Left kidney (tissue), 8 donors: Measurements from ENCODE around the gene OR8K1. TPM values are rescaled to one million over a fixed set of nuclear protein-coding genes. Genes with fewer than 3 reads are reported as not detected.

Source experiments
- DNase-seq: peaks from one replicate; pipeline ENCODE4 v3.0.0-alpha.2; 2013
- long read RNA-seq, 8 donors: transcript quantifications; one replicate each; lab custom pipeline, GENCODE V29; 2026
- polyA plus RNA-seq: library from polyadenylated mRNA; unstranded; fragments of 120-200 nt; gene quantifications from one replicate; pipeline ENCODE4 v1.2.1, GENCODE V29; 2013; ENCODE audit not compliant: insufficient read length

OR8K1 gene
- not detected for polyA plus RNA-seq
- long read RNA-seq, donor 1, result 0 reads
- long read RNA-seq, donor 2, result 0 reads
- long read RNA-seq, donor 3, result 0 reads
- long read RNA-seq, donor 4, result 0 reads
- long read RNA-seq, donor 5, result 0 reads
- long read RNA-seq, donor 6, result 0 reads
- long read RNA-seq, donor 7, result 0 reads
- long read RNA-seq, donor 8, result 0 reads

- DNase-seq, result no peak
Measured at GRCh38 chr11:56345739-56346138, at the start of gene OR8K1. Gene OR8K1, plus strand, starts transcription at chr11:56346039. Its CDS starts 0 bp downstream, at chr11:56346039.

- DNase-seq, result no peak
Measured at GRCh38 chr11:56296898-56297297, 48.9 kb upstream of the OR8K1 start.

- no peak for DNase-seq
Measured at GRCh38 chr11:56307836-56308235, 38.0 kb upstream of the OR8K1 start.

- DNase-seq, result no peak
Measured at GRCh38 chr11:56314844-56315243, 31.0 kb upstream of the OR8K1 start, which contains the start of gene OR8K3. Gene OR8K3, plus strand, starts transcription at chr11:56315144. Its CDS starts 3,163 bp downstream, at chr11:56318307.

GRCh38 chr11:56331861-56332491 is 13.9 kb upstream of the OR8K1 start:
- no peak for DNase-seq

- DNase-seq, result no peak
Measured at GRCh38 chr11:56333156-56333555, 12.7 kb upstream of the OR8K1 start.

- DNase-seq, result no peak
Measured at GRCh38 chr11:56340289-56340688, 5.5 kb upstream of the OR8K1 start.

GRCh38 chr11:56353991-56354390 is 8.2 kb downstream of the OR8K1 start, which contains the start of gene OR8J1:
Gene OR8J1, plus strand, starts transcription at chr11:56354291. Its CDS starts 5,956 bp downstream, at chr11:56360247.
- DNase-seq, result no peak

- no peak for DNase-seq
Measured at GRCh38 chr11:56375324-56375723, 29.5 kb downstream of the OR8K1 start, which contains the start of gene OR8U1. Gene OR8U1, plus strand, starts transcription at chr11:56375624. Its CDS starts 0 bp downstream, at chr11:56375624.

GRCh38 chr11:56380120-56380519 is 34.3 kb downstream of the OR8K1 start:
- DNase-seq, result no peak

GRCh38 chr11:56394381-56394780 is 48.5 kb downstream of the OR8K1 start:
- DNase-seq, result no peak

- no peak for DNase-seq
Measured at GRCh38 chr11:56396047-56396446, 50.2 kb downstream of the OR8K1 start.

Other genes with a start within 250 kb of the OR8K1 start
- not detected for gene OR8H2, start 242.4 kb upstream of the OR8K1 start, polyA plus RNA-seq
- gene OR8H3, start 223.7 kb upstream of the OR8K1 start, polyA plus RNA-seq, result not detected
- not detected for gene OR8J3, start 205.8 kb upstream of the OR8K1 start, polyA plus RNA-seq
- gene OR8K5, start 185.7 kb upstream of the OR8K1 start, polyA plus RNA-seq, result not detected
- gene OR5J2, start 169.4 kb upstream of the OR8K1 start, polyA plus RNA-seq, result not detected
- gene OR5T2, start 111.8 kb upstream of the OR8K1 start, polyA plus RNA-seq, result not detected
- gene OR5T3, start 93.8 kb upstream of the OR8K1 start, polyA plus RNA-seq, result not detected
- not detected for gene OR5T1, start 71.9 kb upstream of the OR8K1 start, polyA plus RNA-seq
- 0.05 TPM for gene OR8H1, start 53.8 kb upstream of the OR8K1 start, polyA plus RNA-seq
- not detected for gene OR8K3, start 30.9 kb upstream of the OR8K1 start, polyA plus RNA-seq
- not detected for gene OR8J1, start 8.3 kb downstream of the OR8K1 start, polyA plus RNA-seq
- gene OR8U1, start 29.6 kb downstream of the OR8K1 start, polyA plus RNA-seq, result not detected
- not detected for gene OR5AL1, start 66.7 kb downstream of the OR8K1 start, polyA plus RNA-seq
- not detected for gene OR5M3, start 127.3 kb downstream of the OR8K1 start, polyA plus RNA-seq
- gene OR5M8, start 145.3 kb downstream of the OR8K1 start, polyA plus RNA-seq, result not detected
- gene OR5M11, start 197.2 kb downstream of the OR8K1 start, polyA plus RNA-seq, result not detected
- gene OR5M10, start 231.7 kb downstream of the OR8K1 start, polyA plus RNA-seq, result not detected